Fibroblast of mammary gland (primary cell): ENCODE data around the gene HRK.

Experiments used
- DNase-seq: peaks from one replicate; pipeline ENCODE4 v3.0.0-alpha.2; 2010; ENCODE audit warnings: low read depth
- H3K4me3 ChIP-seq: 2 replicates; pipeline ENCODE4 v1.5.1; 2011; ENCODE audit warnings: low read depth, mild to moderate bottlenecking, low read length, moderate library complexity; ENCODE audit not compliant: control insufficient read depth
- CTCF ChIP-seq: conservative IDR thresholded peaks from 2 replicates; pipeline ENCODE4 v1.5.1; 2011; ENCODE audit warnings: low read depth, low read length, inconsistent platforms; ENCODE audit not compliant: control insufficient read depth, insufficient read depth

The HRK gene

GRCh38 chr12:116881325-116881876 lies at the start of gene HRK:
TSS of gene HRK (minus strand) at chr12:116881441. CDS start at chr12:116881307, 134 bp downstream.
- TF ChIP-seq CTCF, result no peak
- no peak for DNase-seq
- H3K4me3 ChIP-seq, result no peak within 1 kb of the TSS

- no peak overlapping the region for H3K4me3 ChIP-seq
- DNase-seq, result no peak
- TF ChIP-seq CTCF, result no peak
Measured at GRCh38 chr12:116929885-116930284, 48.6 kb upstream of the HRK start.

- DNase-seq, result no peak
- no peak overlapping the region for H3K4me3 ChIP-seq
- TF ChIP-seq CTCF, result no peak
Measured at GRCh38 chr12:116928504-116928903, 47.3 kb upstream of the HRK start.

- no peak overlapping the region for H3K4me3 ChIP-seq
- TF ChIP-seq CTCF, result no peak
- no peak for DNase-seq
Measured at GRCh38 chr12:116927244-116927940, 46.2 kb upstream of the HRK start.

GRCh38 chr12:116926283-116927243 lies 45.3 kb upstream of the HRK start:
- no peak for DNase-seq
- no peak for TF ChIP-seq CTCF
- no peak overlapping the region for H3K4me3 ChIP-seq

- DNase-seq, result peak; percentile 94
- H3K4me3 ChIP-seq, result no peak overlapping the region
- no peak for TF ChIP-seq CTCF
Measured at GRCh38 chr12:116924558-116925453, 43.6 kb upstream of the HRK start.
